Thoracic aorta endothelial cell (primary cell): ENCODE results near the gene CD1B. TPM values are rescaled to one million over a fixed set of nuclear protein-coding genes. Genes with fewer than 3 reads are reported as not detected.

Source experiments
- total RNA-seq: library from RNA; depleted of rRNA; stranded (reverse); fragments of >200 nt; gene quantifications from 2 replicates; pipeline ENCODE4 v1.2.3, GENCODE V29; 2012

The CD1B gene
- total RNA-seq = not detected in 2 replicates

DNA sequence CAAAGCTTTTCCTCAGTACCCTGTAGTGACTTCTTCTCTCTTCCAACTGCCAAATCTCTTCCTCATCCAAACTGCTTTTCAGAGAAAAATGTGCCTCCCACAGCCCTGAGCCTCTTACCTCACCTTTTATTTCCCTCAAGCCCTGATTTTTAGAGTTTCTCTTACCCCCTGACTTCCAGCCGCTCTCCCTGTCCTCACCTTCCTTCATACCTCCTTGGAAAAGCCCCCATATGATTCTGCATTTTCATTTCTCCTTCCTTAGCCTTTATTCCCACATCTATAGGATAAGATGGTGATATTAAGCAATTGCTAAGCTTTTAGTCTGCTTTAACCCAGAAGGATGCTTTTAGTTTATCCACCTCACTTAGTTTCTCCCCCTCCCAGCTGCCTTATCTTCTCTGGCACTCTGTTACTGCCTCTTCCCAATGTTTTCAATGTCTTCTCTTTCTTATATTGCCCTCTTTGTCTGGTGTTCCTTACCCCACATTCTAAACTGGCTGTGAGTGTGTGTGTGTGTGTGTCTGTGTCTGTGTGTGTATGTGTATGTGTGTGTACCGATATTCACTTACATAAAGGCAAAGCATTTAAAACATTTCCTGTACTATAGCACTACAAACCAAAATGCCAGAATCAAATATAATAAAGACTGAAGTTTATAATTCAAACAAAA is at the start of gene CD1B:
Gene CD1B (minus strand): TSS at position 51 of the 670 bp plus-strand sequence. CDS start 108 bp downstream, outside the sequence.

DNA sequence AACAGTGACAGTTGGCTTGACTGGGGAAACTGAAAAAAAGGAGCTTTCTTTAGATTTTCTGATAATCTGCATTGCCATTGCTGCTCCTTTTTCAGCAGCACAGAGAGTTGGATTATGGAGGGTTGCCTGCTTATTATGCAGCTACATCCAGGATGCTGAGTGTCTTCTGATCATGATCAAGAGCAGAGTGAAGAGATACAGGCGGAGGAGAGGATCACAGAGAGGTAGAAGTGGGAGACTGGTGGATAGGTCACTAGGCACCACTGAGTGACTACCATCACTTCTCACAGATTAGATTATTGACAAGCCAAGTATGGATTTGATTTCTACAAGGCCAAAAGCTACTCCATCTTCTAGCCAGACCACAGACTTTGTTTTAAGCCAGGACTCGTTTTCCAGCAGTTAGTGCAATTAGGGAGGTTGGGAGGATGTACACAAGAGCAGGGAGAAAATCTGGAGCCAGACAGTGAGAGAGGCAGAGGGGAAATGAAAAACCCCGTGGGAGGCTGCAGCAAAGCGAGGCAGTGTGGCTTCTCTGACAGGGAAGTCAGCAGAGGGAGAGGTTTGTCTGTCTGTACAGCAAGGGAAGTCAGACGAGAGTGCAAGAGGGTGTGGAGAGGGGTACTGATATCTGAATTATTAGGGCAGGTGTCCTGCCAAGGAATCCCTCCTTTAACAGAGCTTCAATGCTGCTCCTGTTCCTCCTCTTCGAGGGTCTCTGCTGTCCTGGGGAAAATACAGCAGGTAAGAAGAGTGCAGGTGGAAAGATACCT is 22.2 kb upstream of the CD1B start, which contains the start of gene CD1E:
Gene CD1E (plus strand): TSS at position 592 of the 773 bp plus-strand sequence. CDS start 95 bp downstream, at position 687.

DNA sequence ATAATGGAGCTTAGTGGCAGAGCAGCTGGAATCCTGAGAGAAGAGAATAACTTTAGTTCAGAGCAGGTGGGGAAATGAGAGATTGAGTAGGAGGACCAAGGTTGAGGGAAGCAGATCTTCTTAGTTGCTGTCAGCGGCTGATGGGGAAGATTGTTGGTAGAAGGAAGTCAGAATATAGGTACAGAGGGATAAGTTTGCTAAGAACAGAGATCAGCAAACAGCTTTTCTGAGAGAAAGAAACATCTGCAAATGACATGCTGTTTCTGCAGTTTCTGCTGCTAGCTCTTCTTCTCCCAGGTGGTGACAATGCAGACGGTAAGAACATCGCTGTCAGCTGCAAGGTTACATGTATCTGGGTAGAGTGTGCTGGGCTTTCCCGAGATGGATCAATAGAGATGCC is 41.5 kb downstream of the CD1B start, which contains the start of gene CD1C:
Gene CD1C (plus strand): TSS at position 113 of the 400 bp plus-strand sequence. CDS start 142 bp downstream, at position 255.

Other genes starting within 250 kb of the CD1B start
- not detected in 2 replicates for gene CD1D, start 150.6 kb downstream of the CD1B start, total RNA-seq
- not detected in 2 replicates for gene CD1A, start 77.1 kb downstream of the CD1B start, total RNA-seq
- not detected in 2 replicates for gene CD1C, start 41.6 kb downstream of the CD1B start, total RNA-seq
- gene CD1E, start 22.4 kb upstream of the CD1B start, total RNA-seq = not detected in 2 replicates
- gene OR10T2, start 67.9 kb upstream of the CD1B start, total RNA-seq = not detected in 2 replicates
- not detected in 2 replicates for gene OR10K2, start 94.7 kb upstream of the CD1B start, total RNA-seq
- gene OR10K1, start 130.3 kb upstream of the CD1B start, total RNA-seq = not detected in 2 replicates
- gene OR10R2, start 140.7 kb upstream of the CD1B start, total RNA-seq = not detected in 2 replicates
- gene OR6Y1, start 222.9 kb upstream of the CD1B start, total RNA-seq = not detected in 2 replicates
- not detected in 2 replicates for gene OR6P1, start 239.0 kb upstream of the CD1B start, total RNA-seq
- gene OR10X1, start 248.4 kb upstream of the CD1B start, total RNA-seq = not detected in 2 replicates